Mesothelial cell of epicardium (in vitro differentiated cells): ENCODE data around the gene GFRA3. TPM values are rescaled to one million over a fixed set of nuclear protein-coding genes. Genes with fewer than 3 reads are reported as not detected.

Experiments
- DNase-seq, 2 experiments: peaks; one replicate each; pipeline ENCODE4 v3.0.0; 2021; ENCODE audit warnings: low spot score in 2 of 2; ENCODE audit not compliant: unreplicated experiment in 2 of 2
- H3K27ac Mint-ChIP-seq: 2 replicates; pipeline ENCODE4 v1.8.0; 2021; ENCODE audit warnings: mixed read lengths
- H3K27me3 Mint-ChIP-seq: 2 replicates; pipeline ENCODE4 v1.8.0; 2021; ENCODE audit warnings: low read depth, mixed read lengths
- H3K36me3 Mint-ChIP-seq: 2 replicates; pipeline ENCODE4 v1.8.0; 2021; ENCODE audit warnings: mixed read lengths
- H3K4me1 Mint-ChIP-seq: 2 replicates; pipeline ENCODE4 v1.8.0; 2021; ENCODE audit warnings: mixed read lengths
- H3K4me3 Mint-ChIP-seq: 2 replicates; pipeline ENCODE4 v1.8.0; 2021; ENCODE audit warnings: mild to moderate bottlenecking, moderate library complexity, mixed read lengths
- H3K9me3 Mint-ChIP-seq: 2 replicates; pipeline ENCODE4 v1.8.0; 2021; ENCODE audit warnings: mixed read lengths
- total RNA-seq: library from RNA; stranded (reverse); gene quantifications from 3 replicates; pipeline ENCODE4 v1.2.1, GENCODE V29; 2021
- TF ChIP-seq, protein P1 (sequence below): fragments of 200-600 bp; sonication (generic); IDR thresholded peaks from one replicate; pipeline ENCODE4 v1.5.0; 2021; ENCODE audit warnings: antibody characterized with exemption; ENCODE audit not compliant: unreplicated experiment

The GFRA3 gene
- total RNA-seq, 1 donor from 2014 or later = 0.27 TPM

DNA sequence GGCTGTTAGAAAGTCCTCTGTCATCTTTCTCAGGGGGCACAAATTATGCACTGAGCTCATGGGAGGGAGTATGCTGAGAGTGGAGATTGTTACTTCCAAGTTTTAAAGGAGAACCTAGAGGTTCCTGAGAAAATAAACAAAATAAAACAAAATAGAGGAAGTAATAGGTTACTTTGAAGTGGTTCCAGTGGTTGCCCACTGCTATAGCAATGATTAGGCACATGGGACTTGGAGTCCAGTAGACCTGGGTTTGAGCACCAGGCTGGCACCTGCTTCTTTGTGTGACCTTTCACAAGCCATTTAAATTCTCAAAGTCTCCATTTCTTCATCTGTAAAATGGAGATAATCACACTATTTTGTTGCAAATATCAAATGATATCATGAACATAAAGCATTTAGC is 47.5 kb downstream of the GFRA3 start:
- Mint-ChIP-seq H3K9me3 (peaks cover 9% of the 10 kb centered on the region), H3K27ac (no peak overlapping the region), H3K36me3 (peaks cover 2% of the 10 kb centered on the region), H3K4me1 (peaks cover 16% of the 10 kb centered on the region), H3K27me3 (peaks cover 1% of the 10 kb centered on the region), H3K4me3 (no peak overlapping the region)
- DNase-seq = no peak
- TF ChIP-seq, protein P1, sequence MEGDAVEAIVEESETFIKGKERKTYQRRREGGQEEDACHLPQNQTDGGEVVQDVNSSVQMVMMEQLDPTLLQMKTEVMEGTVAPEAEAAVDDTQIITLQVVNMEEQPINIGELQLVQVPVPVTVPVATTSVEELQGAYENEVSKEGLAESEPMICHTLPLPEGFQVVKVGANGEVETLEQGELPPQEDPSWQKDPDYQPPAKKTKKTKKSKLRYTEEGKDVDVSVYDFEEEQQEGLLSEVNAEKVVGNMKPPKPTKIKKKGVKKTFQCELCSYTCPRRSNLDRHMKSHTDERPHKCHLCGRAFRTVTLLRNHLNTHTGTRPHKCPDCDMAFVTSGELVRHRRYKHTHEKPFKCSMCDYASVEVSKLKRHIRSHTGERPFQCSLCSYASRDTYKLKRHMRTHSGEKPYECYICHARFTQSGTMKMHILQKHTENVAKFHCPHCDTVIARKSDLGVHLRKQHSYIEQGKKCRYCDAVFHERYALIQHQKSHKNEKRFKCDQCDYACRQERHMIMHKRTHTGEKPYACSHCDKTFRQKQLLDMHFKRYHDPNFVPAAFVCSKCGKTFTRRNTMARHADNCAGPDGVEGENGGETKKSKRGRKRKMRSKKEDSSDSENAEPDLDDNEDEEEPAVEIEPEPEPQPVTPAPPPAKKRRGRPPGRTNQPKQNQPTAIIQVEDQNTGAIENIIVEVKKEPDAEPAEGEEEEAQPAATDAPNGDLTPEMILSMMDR = no peak

DNA sequence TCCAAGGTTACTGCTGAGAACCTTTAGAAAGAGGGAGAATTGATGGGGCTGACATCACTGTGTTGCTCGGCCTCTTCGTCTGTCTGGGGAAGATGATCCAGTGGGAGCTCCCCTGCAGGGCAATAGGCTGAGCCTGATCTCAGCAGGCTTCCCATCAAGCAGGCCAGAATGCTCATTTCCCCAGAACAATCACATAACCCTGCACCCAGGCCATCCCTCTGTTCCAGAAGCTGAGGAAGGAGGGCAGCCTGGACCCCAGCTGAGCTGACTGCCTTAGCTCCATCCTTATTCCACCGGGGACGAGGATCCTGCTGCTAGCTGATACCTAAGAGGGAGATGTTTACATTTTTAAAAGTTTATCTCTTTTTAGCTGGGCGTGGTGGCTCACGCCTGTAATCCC is 49.7 kb downstream of the GFRA3 start:
- H3K27me3 Mint-ChIP-seq = peaks cover 1% of the 10 kb centered on the region
- H3K4me3 Mint-ChIP-seq = no peak overlapping the region
- no peak for DNase-seq
- no peak overlapping the region for H3K27ac Mint-ChIP-seq
- peaks cover 4% of the 10 kb centered on the region for H3K4me1 Mint-ChIP-seq
- TF ChIP-seq, protein P1 = no peak
- H3K36me3 Mint-ChIP-seq = peaks cover 2% of the 10 kb centered on the region
- peaks cover 9% of the 10 kb centered on the region for H3K9me3 Mint-ChIP-seq

DNA sequence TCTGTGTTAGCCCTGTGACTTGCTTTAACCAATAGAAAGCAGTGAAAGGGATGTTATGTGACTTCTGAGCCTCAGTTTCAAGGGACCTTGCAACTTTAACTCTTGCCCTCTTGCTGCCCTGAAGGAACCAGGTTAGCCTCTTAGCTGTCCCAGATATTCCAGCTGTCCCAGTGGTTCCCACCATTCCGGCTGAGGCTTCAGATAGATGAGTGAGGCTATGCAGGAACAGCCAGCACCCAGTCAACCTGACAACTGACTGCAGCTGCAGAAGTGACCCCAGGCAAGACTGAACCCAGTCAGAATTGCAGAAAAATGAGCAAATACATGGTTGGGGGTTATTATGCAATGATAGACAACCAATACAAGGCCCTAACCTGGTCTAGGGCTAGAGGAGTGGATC is 50.9 kb downstream of the GFRA3 start:
- peaks cover 9% of the 10 kb centered on the region for H3K9me3 Mint-ChIP-seq
- H3K36me3 Mint-ChIP-seq = peaks cover 2% of the 10 kb centered on the region
- TF ChIP-seq, protein P1 = no peak
- no peak for DNase-seq
- H3K4me1 Mint-ChIP-seq = peaks cover 4% of the 10 kb centered on the region
- peaks cover 1% of the 10 kb centered on the region for H3K27me3 Mint-ChIP-seq
- no peak overlapping the region for H3K4me3 Mint-ChIP-seq
- no peak overlapping the region for H3K27ac Mint-ChIP-seq

DNA sequence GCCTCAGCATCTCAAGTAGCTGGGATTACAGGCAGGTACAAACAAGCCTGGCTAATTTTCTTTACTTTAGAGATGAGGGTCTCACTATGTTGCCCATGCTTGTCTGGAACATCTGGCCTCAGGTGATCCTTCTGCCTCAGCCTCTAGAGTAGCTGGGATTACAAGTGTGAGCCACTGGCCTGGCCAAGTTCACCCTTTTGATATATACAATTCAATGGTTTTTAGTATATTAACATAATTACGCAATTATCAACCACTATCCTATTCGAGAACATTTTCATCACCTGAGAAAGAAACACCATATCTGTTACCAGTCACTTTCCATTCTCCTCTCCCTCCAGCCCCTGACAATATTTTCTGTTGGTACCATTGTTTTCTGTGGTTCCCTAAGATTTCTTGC is 57.6 kb downstream of the GFRA3 start:
- Mint-ChIP-seq H3K36me3 (no peaks in the 10 kb centered on the region), H3K4me1 (peaks cover 13% of the 10 kb centered on the region), H3K27ac (no peak overlapping the region), H3K9me3 (no peaks in the 10 kb centered on the region), H3K4me3 (no peak overlapping the region), H3K27me3 (no peaks in the 10 kb centered on the region)
- TF ChIP-seq, protein P1 = no peak
- no peak for DNase-seq

DNA sequence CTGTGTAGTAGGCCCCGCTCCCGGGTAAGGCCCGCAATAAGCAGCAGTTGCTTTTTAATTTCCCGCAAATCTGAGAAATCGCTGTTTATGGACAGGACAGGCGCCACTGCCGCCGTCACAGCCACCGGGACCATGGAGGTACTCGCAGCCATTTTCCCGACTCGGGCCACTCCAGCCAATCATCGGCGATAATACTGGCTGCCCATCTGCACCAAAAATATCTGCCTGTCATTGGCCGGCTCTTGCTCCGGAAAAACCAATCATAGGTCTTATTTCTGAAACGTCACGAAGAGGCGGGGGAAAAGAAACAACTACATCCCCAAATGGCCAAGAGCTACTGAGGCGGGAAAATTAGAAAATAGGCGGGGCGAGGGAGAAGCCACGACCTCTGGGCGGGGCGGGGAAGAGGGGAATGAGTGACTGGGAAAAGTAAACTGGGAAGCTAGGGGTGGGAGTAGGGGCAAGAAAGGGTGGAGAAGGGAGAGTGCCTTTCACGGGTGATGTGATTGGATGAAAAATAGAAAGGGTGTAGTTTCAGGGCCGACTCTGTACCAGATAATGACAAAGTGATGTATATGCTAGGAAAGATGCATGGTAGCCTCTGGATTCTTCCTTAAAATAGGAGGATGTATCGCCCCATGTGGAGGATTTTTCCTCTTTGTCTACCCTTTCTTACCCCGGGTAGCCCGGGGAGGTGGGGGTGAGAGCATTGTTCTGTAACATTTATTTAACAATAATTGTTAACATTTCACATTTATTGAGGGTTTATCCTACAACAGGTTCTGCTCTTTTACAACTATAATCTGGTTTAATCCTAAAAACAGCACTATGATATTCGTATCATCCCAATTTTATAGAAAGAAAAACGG is 61.0 kb downstream of the GFRA3 start, which contains the start of gene CDC23:
TSS of gene CDC23 (minus strand) at position 163 of the 869 bp plus-strand sequence. CDS start at position 152, 11 bp downstream.
- H3K9me3 Mint-ChIP-seq = no peaks in the 10 kb centered on the region
- peaks cover 19% of the 10 kb centered on the region for H3K4me1 Mint-ChIP-seq
- H3K4me3 Mint-ChIP-seq = peak within 1 kb of the TSS; percentile 99
- no peaks in the 10 kb centered on the region for H3K27me3 Mint-ChIP-seq
- TF ChIP-seq, protein P1 = no peak
- DNase-seq = peak; percentile 81 to 88
- peaks cover 5% of the 10 kb centered on the region for H3K36me3 Mint-ChIP-seq
- peak within 1 kb of the TSS; percentile 98 for H3K27ac Mint-ChIP-seq
